ENCODE results near the gene THAP4.
"Not testable (repeated sequence)": the region's sequence is repeated elsewhere in the genome, so short reads cannot be mapped to it uniquely, and the experiment has no call there.

Gene THAP4

GRCh38 chr2:241574911-241575623 is 61.9 kb downstream of the THAP4 start:
- H3K4me3 ChIP-seq (replicated peaks; ENCODE audit: low read depth, low read length) = no peak overlapping the region

GRCh38 chr2:241573741-241574140 is 63.2 kb downstream of the THAP4 start:
- TF ChIP-seq CTCF (IDR thresholded peaks at IDR 0.05; ENCODE audit: low read depth, low read length, missing control alignments) = no peak
- DNase-seq (ENCODE audit: extremely low read depth, low read depth) = no peak
- H3K4me3 ChIP-seq (replicated peaks; ENCODE audit: low read depth, low read length) = no peak overlapping the region

More at GRCh38 chr2:241574911-241575623, 61.9 kb downstream of the THAP4 start:
- no peak for DNase-seq (ENCODE audit: extremely low read depth, low read depth)
- no peak for TF ChIP-seq CTCF (IDR thresholded peaks at IDR 0.05; ENCODE audit: low read depth, low read length, missing control alignments)

GRCh38 chr2:241572915-241573651 is 63.9 kb downstream of the THAP4 start:
- DNase-seq (ENCODE audit: extremely low read depth, low read depth); H3K4me3 ChIP-seq (replicated peaks; ENCODE audit: low read depth, low read length): not testable (repeated sequence)

GRCh38 chr2:241571821-241572620 is 64.9 kb downstream of the THAP4 start:
- TF ChIP-seq CTCF (IDR thresholded peaks at IDR 0.05; ENCODE audit: low read depth, low read length, missing control alignments) = no peak
- H3K4me3 ChIP-seq (replicated peaks; ENCODE audit: low read depth, low read length) = no peak overlapping the region
- no peak for DNase-seq (ENCODE audit: extremely low read depth, low read depth)

- TF ChIP-seq CTCF (IDR thresholded peaks at IDR 0.05; ENCODE audit: low read depth, low read length, missing control alignments) = no peak
- no peak overlapping the region for H3K4me3 ChIP-seq (replicated peaks; ENCODE audit: low read depth, low read length)
- no peak for DNase-seq (ENCODE audit: extremely low read depth, low read depth)
These were observed 65.9 kb downstream of the THAP4 start for GRCh38 chr2:241570961-241571581.

- no peak for TF ChIP-seq CTCF (IDR thresholded peaks at IDR 0.05; ENCODE audit: low read depth, low read length, missing control alignments)
- no peak overlapping the region for H3K4me3 ChIP-seq (replicated peaks; ENCODE audit: low read depth, low read length)
- no peak for DNase-seq (ENCODE audit: extremely low read depth, low read depth)
These were observed 67.1 kb downstream of the THAP4 start for GRCh38 chr2:241569831-241570281.

All from HFF-Myc (cell line).